Measurements from ENCODE around the gene SBF2.
A peak's percentile ranks its signal among the peaks of the same experiment; 100 is the strongest.
"Not testable (repeated sequence)": the region's sequence is repeated elsewhere in the genome, so short reads cannot be mapped to it uniquely, and the experiment has no call there.

Gene SBF2

GRCh38 chr11:10041748-10042446 lies 252.1 kb downstream of the SBF2 start:
- peak; percentile 76 for DNase-seq (ENCODE audit: low read depth)
- peak overlapping the region; percentile 40 for H3K4me3 ChIP-seq (ENCODE audit: low read depth, low read length)
- TF ChIP-seq MAX (IDR thresholded peaks at IDR 0.05; ENCODE audit: low read depth, low read length), result no peak
- no peak for TF ChIP-seq CTCF (IDR thresholded peaks at IDR 0.05; ENCODE audit: low read depth, low read length)
- no peak for TF ChIP-seq POLR2A (IDR thresholded peaks at IDR 0.05; ENCODE audit: extremely low read depth, insufficient read length)
- TF ChIP-seq MYC (IDR thresholded peaks at IDR 0.05; ENCODE audit: low read depth, low read length), result no peak

GRCh38 chr11:10041332-10041731 lies 252.7 kb downstream of the SBF2 start:
- TF ChIP-seq MAX (IDR thresholded peaks at IDR 0.05; ENCODE audit: low read depth, low read length), result no peak
- no peak for TF ChIP-seq CTCF (IDR thresholded peaks at IDR 0.05; ENCODE audit: low read depth, low read length)
- no peak for TF ChIP-seq POLR2A (IDR thresholded peaks at IDR 0.05; ENCODE audit: extremely low read depth, insufficient read length)
- TF ChIP-seq MYC (IDR thresholded peaks at IDR 0.05; ENCODE audit: low read depth, low read length), result no peak
- H3K4me3 ChIP-seq (ENCODE audit: low read depth, low read length), result no peak overlapping the region
- no peak for DNase-seq (ENCODE audit: low read depth)

- H3K4me3 ChIP-seq (ENCODE audit: low read depth, low read length), result no peak overlapping the region
- TF ChIP-seq MYC (IDR thresholded peaks at IDR 0.05; ENCODE audit: low read depth, low read length) (no peak), MAX (IDR thresholded peaks at IDR 0.05; ENCODE audit: low read depth, low read length) (no peak), POLR2A (IDR thresholded peaks at IDR 0.05; ENCODE audit: extremely low read depth, insufficient read length) (no peak), CTCF (IDR thresholded peaks at IDR 0.05; ENCODE audit: low read depth, low read length) (no peak)
- DNase-seq (ENCODE audit: low read depth), result peak; percentile 26
Measured at GRCh38 chr11:10038521-10039302, 255.3 kb downstream of the SBF2 start.

GRCh38 chr11:10035932-10036331 lies 258.1 kb downstream of the SBF2 start:
- not testable (repeated sequence) for DNase-seq (ENCODE audit: low read depth); H3K4me3 ChIP-seq (ENCODE audit: low read depth, low read length)

GRCh38 chr11:10032935-10033334 lies 261.1 kb downstream of the SBF2 start:
- H3K4me3 ChIP-seq (ENCODE audit: low read depth, low read length), result no peak overlapping the region
- DNase-seq (ENCODE audit: low read depth), result no peak
- TF ChIP-seq CTCF (IDR thresholded peaks at IDR 0.05; ENCODE audit: low read depth, low read length) (no peak), POLR2A (IDR thresholded peaks at IDR 0.05; ENCODE audit: extremely low read depth, insufficient read length) (no peak), MAX (IDR thresholded peaks at IDR 0.05; ENCODE audit: low read depth, low read length) (no peak), MYC (IDR thresholded peaks at IDR 0.05; ENCODE audit: low read depth, low read length) (no peak)

GRCh38 chr11:10030122-10030490 lies 263.9 kb downstream of the SBF2 start:
- no peak for TF ChIP-seq MYC (IDR thresholded peaks at IDR 0.05; ENCODE audit: low read depth, low read length)
- no peak for TF ChIP-seq MAX (IDR thresholded peaks at IDR 0.05; ENCODE audit: low read depth, low read length)
- TF ChIP-seq CTCF (IDR thresholded peaks at IDR 0.05; ENCODE audit: low read depth, low read length), result no peak
- no peak for TF ChIP-seq POLR2A (IDR thresholded peaks at IDR 0.05; ENCODE audit: extremely low read depth, insufficient read length)
- DNase-seq (ENCODE audit: low read depth), result no peak
- no peak overlapping the region for H3K4me3 ChIP-seq (ENCODE audit: low read depth, low read length)
